Fibroblast of mammary gland (primary cell): ENCODE results near the gene NFKBIA.
"Not testable (repeated sequence)": the region's sequence is repeated elsewhere in the genome, so short reads cannot be mapped to it uniquely, and the experiment has no call there.

ENCODE experiments used
- DNase-seq: peaks from one replicate; pipeline ENCODE4 v3.0.0-alpha.2; 2010; ENCODE audit warnings: low read depth
- H3K4me3 ChIP-seq: 2 replicates; pipeline ENCODE4 v1.5.1; 2011; ENCODE audit warnings: low read depth, mild to moderate bottlenecking, low read length, moderate library complexity; ENCODE audit not compliant: control insufficient read depth
- TF ChIP-seq, protein P1 (sequence below): conservative IDR thresholded peaks from 2 replicates; pipeline ENCODE4 v1.5.1; 2011; ENCODE audit warnings: low read depth, low read length, inconsistent platforms; ENCODE audit not compliant: control insufficient read depth, insufficient read depth

NFKBIA gene

DNA sequence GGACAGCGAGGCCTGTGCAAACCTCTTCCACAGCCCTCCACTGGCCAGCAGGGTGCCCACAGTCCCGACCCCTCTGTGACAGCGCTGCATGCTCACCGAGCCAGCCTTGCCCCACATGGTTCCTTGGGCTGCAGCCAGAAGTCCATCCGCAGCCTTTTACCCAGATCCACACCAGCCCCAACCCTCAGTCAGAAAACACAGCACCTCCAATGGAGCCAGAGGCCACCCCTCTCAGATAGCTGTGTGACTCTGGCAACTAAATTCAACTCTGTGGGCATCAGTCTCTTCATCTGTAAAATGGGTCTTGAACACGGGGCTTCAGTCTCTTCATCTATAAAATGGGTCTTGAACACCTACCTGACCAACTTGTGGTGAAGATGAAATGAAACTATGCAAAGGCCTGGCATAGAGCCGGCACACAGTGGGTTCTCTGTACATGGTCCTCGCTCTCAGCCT is 38.0 kb downstream of the NFKBIA start:
- TF ChIP-seq, protein P1, sequence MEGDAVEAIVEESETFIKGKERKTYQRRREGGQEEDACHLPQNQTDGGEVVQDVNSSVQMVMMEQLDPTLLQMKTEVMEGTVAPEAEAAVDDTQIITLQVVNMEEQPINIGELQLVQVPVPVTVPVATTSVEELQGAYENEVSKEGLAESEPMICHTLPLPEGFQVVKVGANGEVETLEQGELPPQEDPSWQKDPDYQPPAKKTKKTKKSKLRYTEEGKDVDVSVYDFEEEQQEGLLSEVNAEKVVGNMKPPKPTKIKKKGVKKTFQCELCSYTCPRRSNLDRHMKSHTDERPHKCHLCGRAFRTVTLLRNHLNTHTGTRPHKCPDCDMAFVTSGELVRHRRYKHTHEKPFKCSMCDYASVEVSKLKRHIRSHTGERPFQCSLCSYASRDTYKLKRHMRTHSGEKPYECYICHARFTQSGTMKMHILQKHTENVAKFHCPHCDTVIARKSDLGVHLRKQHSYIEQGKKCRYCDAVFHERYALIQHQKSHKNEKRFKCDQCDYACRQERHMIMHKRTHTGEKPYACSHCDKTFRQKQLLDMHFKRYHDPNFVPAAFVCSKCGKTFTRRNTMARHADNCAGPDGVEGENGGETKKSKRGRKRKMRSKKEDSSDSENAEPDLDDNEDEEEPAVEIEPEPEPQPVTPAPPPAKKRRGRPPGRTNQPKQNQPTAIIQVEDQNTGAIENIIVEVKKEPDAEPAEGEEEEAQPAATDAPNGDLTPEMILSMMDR = no peak
- DNase-seq = no peak
- H3K4me3 ChIP-seq = no peak overlapping the region

DNA sequence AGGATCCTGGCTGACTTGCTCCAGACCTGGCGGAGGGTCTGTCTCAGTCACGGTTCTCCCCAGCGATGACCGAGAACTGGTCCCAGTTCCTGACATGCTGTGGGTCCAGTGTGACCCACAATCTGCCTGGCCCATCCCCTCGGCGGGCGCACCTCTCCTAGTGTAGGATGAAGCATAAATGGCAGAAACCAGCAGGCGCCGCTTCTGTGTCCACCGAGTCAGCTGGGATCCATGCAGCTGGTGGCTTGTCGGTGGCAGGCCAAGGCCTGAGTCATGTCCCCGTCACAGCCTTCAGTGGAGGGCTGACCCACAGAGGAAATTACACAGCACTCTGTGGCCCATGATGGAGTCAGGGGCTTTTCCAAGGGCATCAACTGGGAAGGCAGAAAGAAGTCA is 38.5 kb downstream of the NFKBIA start:
- peak; percentile 68 for DNase-seq
- H3K4me3 ChIP-seq = no peak overlapping the region
- TF ChIP-seq, protein P1 = no peak

DNA sequence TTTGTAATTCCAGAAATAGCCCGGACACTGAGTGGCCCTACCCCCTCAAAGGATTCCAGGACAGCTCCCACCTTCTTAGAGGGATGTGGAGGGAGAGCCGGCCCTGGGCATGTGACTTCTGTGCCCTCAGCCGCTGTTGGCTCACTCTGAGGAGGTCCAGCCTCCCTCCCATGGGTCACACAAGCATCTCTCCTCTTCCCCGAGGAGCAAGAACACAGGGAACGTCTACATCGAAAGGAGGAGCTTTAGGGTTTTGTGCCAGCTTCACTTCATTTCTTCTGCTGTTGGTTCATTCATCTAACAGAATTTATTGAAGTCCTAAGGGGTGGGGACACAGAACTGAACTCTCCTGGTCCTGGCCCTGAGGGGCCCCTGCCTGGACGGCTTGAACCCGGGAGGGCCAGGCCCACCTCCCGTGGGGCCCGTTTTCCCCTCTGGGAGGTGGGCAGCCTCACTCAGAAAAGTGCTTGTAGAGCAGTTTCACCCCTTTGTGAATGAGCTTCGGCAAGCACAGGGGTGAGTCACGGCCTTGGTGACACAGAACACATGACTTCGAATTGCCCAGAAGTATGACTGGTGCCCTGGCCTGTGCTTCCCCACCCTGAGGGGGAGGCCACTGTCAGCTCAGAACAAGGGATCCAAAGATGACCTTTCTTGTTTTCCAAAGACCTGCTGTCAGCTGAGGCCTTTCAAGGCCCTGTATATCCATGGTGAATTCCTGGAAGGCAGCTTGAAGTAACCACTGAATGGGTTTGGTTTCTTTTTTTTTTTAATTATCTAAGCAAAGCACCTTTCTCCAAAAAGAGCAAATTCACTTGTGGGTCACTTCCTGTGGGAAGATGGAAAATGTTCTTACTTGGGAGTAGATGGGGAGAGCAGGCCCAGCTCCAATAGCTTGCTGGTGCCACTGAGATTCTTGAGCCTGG is 39.2 kb downstream of the NFKBIA start:
- TF ChIP-seq, protein P1 = no peak
- DNase-seq = peak; percentile 93
- H3K4me3 ChIP-seq = no peak overlapping the region

DNA sequence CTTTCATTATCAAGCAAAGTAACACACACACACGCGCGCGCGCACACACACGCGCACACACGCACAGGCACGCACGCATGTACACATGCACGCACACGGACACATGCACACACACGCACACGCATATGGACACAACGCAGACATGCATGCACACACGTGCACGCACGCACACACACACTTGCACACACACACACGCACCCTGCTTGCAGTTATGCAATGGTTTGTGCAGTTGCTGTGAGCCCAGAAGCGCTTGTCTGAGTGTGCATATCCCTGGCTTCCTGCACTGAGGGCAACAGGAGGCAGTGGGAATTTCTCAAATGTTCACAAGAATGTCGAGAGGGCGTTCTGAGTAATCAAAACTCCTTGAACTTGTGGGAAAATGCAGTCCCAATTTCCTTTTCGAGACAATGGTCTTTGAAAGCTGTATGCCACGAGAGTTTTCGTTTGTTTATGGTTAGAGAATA is 41.6 kb downstream of the NFKBIA start:
- DNase-seq = peak; percentile 66
- no peak overlapping the region for H3K4me3 ChIP-seq
- TF ChIP-seq, protein P1 = no peak

DNA sequence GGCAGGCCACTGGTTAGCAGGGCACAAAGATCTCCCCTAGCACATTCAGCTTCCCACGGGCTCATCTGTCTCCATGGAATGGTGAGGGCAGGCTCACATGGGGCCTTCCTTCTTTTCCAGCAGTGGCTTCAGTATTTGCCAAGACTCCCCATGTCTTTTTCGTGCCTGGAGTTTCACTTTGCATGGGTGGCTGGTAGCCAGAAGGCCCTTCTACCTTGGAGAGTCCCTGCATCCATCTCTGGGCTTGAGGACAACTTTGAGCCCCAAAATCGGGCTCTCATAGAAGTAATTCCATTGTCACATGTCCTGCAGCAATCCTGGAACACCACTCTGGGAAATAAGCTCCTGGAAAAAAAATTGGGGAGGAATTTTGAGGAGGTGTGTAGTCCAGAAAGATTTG is 42.1 kb downstream of the NFKBIA start:
- TF ChIP-seq, protein P1 = no peak
- no peak for DNase-seq
- no peak overlapping the region for H3K4me3 ChIP-seq

DNA sequence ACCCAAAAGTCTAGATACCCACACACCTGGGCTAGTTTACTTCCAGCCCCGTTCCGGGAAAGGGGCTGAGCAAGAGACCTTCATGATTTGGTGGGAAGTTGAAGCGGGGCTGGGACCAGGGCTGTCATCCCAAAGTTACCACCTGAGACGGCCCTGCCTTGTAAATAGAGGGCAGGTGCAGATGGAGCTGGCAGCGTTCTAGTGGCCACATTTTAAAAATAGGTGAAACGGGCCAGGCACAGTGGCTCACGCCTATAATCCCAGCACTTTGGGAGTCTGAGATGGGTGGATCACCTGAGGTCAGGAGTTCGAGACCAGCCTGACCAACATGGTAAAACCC is 43.4 kb downstream of the NFKBIA start:
- H3K4me3 ChIP-seq = no peak overlapping the region
- TF ChIP-seq, protein P1 = no peak
- no peak for DNase-seq

DNA sequence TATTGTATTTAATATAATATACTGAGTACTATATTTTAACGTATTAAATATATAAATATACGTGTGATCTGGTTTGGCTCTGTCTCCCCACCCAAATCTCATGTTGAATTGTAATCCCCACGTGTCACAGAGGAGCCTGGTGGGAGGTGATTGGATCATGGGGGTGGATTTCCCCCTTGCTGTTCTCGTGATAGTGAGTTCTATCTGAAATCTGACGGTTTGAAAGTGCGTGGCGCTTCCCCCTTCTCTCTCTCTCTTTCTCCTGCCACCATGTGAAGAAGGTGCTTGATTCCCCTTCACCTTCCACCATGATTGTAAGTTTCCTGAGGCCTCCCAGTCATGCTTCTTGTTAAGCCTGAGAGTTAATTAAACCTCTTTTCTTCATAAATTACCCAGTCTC is 44.9 kb downstream of the NFKBIA start:
- H3K4me3 ChIP-seq, DNase-seq: not testable (repeated sequence)
